Keratinocyte (primary cell): Measurements from ENCODE around the gene CYP19A1. TPM values are rescaled to one million over a fixed set of nuclear protein-coding genes. Genes with fewer than 3 reads are reported as not detected.

Experiments used
- DNase-seq: peaks from one replicate; pipeline ENCODE4 v3.0.0-alpha.2; 2011; ENCODE audit warnings: low read depth, missing footprints, low spot score
- FAIRE-seq: peaks from 2 replicates; lab custom pipeline; 2011; peaks lifted over from hg19 to GRCh38; lab: Jason Lieb, UNC
- H2AFZ ChIP-seq: 2 replicates; pipeline ENCODE4 v1.6.0; 2012; ENCODE audit warnings: low read length, control low read depth, inconsistent platforms; ENCODE audit not compliant: control insufficient read depth
- H3K27ac ChIP-seq: 2 replicates; pipeline ENCODE4 v1.5.1; 2011; ENCODE audit warnings: low read length; ENCODE audit not compliant: control insufficient read depth, insufficient read depth
- H3K27me3 ChIP-seq: 3 replicates; pipeline ENCODE4 v1.6.0; 2011; ENCODE audit warnings: low read length; ENCODE audit not compliant: control insufficient read depth, insufficient read depth; ENCODE audit errors: extremely low read depth
- H3K36me3 ChIP-seq, 2 experiments: 2 replicates in 1 of 2; 3 replicates in 1 of 2; pipeline ENCODE4 v1.5.1; 2011; ENCODE audit warnings: low read length in 2 of 2, mild to moderate bottlenecking in 1 of 2; ENCODE audit not compliant: control insufficient read depth in 2 of 2, insufficient read depth in 2 of 2; ENCODE audit errors: extremely low read depth in 1 of 2
- H3K4me1 ChIP-seq: 3 replicates; pipeline ENCODE4 v1.5.1; 2011; ENCODE audit warnings: low read length; ENCODE audit not compliant: control insufficient read depth, insufficient read depth; ENCODE audit errors: extremely low read depth
- H3K4me2 ChIP-seq: 3 replicates; pipeline ENCODE4 v1.6.0; 2011; ENCODE audit warnings: low read depth, low read length; ENCODE audit not compliant: control insufficient read depth, insufficient read depth; ENCODE audit errors: extremely low read depth
- H3K4me3 ChIP-seq, 3 experiments: fragments of 200-600 bp in 1 of 3; sonication (generic) in 1 of 3; 2 replicates in 2 of 3; 3 replicates in 1 of 3; pipeline ENCODE4 v1.5.1; 2011 to 2016; ENCODE audit warnings: low read length in 3 of 3, mild to moderate bottlenecking in 3 of 3, control low read depth in 2 of 3, inconsistent platforms in 1 of 3, low read depth in 1 of 3, mixed read lengths in 1 of 3, mixed run types in 1 of 3, moderate library complexity in 1 of 3; ENCODE audit not compliant: control insufficient read depth in 2 of 3, insufficient read depth in 2 of 3; ENCODE audit errors: extremely low read depth in 1 of 3
- H3K79me2 ChIP-seq: 2 replicates; pipeline ENCODE4 v1.6.0; 2012; ENCODE audit warnings: low read length; ENCODE audit not compliant: control insufficient read depth, insufficient read depth
- H3K9ac ChIP-seq: 3 replicates; pipeline ENCODE4 v1.6.0; 2011; ENCODE audit warnings: low read length; ENCODE audit not compliant: control insufficient read depth, insufficient read depth; ENCODE audit errors: extremely low read depth
- H3K9me1 ChIP-seq: 3 replicates; pipeline ENCODE4 v1.6.0; 2011; ENCODE audit warnings: low read length; ENCODE audit not compliant: control insufficient read depth, insufficient read depth; ENCODE audit errors: extremely low read depth
- H3K9me3 ChIP-seq: 2 replicates; pipeline ENCODE4 v1.5.1; 2012; ENCODE audit warnings: low read depth, low read length; ENCODE audit not compliant: control insufficient read depth
- H4K20me1 ChIP-seq: 3 replicates; pipeline ENCODE4 v1.6.0; 2011; ENCODE audit warnings: low read length; ENCODE audit not compliant: control insufficient read depth, insufficient read depth; ENCODE audit errors: extremely low read depth
- CTCF ChIP-seq, 3 experiments: IDR thresholded peaks in 1 of 3; conservative IDR thresholded peaks in 1 of 3; optimal IDR thresholded peaks in 1 of 3; 2 replicates in 2 of 3; 3 replicates in 1 of 3; pipeline versions ENCODE3 to v1.5.1; 2011; ENCODE audit warnings: low read length in 3 of 3, mild to moderate bottlenecking in 3 of 3, moderate library complexity in 2 of 3, control low read depth in 1 of 3, inconsistent platforms in 1 of 3; ENCODE audit not compliant: insufficient read depth in 2 of 3; ENCODE audit errors: extremely low read depth in 1 of 3
- EZH2 ChIP-seq: IDR thresholded peaks from one replicate; pipeline ENCODE4 v1.6.1; 2012; ENCODE audit warnings: inconsistent platforms, mild to moderate bottlenecking, low read length, moderate library complexity
- dilution Hi-C: fragments of 300-500 bp; cut with MboI; formaldehyde crosslinking; loops from one replicate; pipeline ENCODE4 v1.7.0; 2020; ENCODE audit warnings: low sequenced_read_pairs; ENCODE audit not compliant: extremely low pct_ligation_motif_present
- polyA plus RNA-seq, 5 experiments: library from polyadenylated mRNA; depleted of rRNA in 3 of 5; stranded (reverse) in 3 of 5; stranded (forward) in 1 of 5; unstranded in 1 of 5; fragments of >200 nt; gene quantifications; 1 replicate in 1 of 5; 2 replicates in 3 of 5; 3 replicates in 1 of 5; pipeline versions ENCODE4 v1.2.1 to v1.2.3, GENCODE V29; 2011 to 2012; ENCODE audit warnings: missing spikeins in 2 of 5, low read depth in 1 of 5, low replicate concordance in 1 of 5

CYP19A1 gene
- polyA plus RNA-seq, 1 donor (not counting 4 experiments of a cell fraction or from before 2014, with no cell fraction given) = not detected

GRCh38 chr15:51378406-51378805 lies 40.0 kb upstream of the CYP19A1 start:
- no peaks in the 10 kb centered on the region for H3K36me3 ChIP-seq
- H2AFZ ChIP-seq = no peak overlapping the region
- H3K9me1 ChIP-seq = no peaks in the 10 kb centered on the region
- H3K79me2 ChIP-seq = no peaks in the 10 kb centered on the region
- FAIRE-seq (no peak), DNase-seq (no peak)
- dilution Hi-C loops = no loop called here
- H3K9ac ChIP-seq = no peak overlapping the region
- H3K27ac ChIP-seq = no peak overlapping the region
- H3K4me1 ChIP-seq = no peaks in the 10 kb centered on the region
- H3K4me3 ChIP-seq = no peak overlapping the region
- no peaks in the 10 kb centered on the region for H4K20me1 ChIP-seq
- no peaks in the 10 kb centered on the region for H3K9me3 ChIP-seq
- H3K4me2 ChIP-seq = no peak overlapping the region
- H3K27me3 ChIP-seq = no peaks in the 10 kb centered on the region
- TF ChIP-seq CTCF (optimal IDR thresholded peaks at IDR 0.05 in 1 of 3, IDR thresholded peaks at IDR 0.05 in 1 of 3, conservative IDR thresholded peaks at IDR 0.05 in 1 of 3; ENCODE audit: extremely low read depth in 1 of 3, insufficient read depth in 2 of 3, low read length in 3 of 3) = no peak
- no peak for TF ChIP-seq EZH2

- FAIRE-seq (no peak), DNase-seq (no peak)
- no peak for TF ChIP-seq CTCF (optimal IDR thresholded peaks at IDR 0.05 in 1 of 3, IDR thresholded peaks at IDR 0.05 in 1 of 3, conservative IDR thresholded peaks at IDR 0.05 in 1 of 3; ENCODE audit: extremely low read depth in 1 of 3, insufficient read depth in 2 of 3, low read length in 3 of 3)
- no peaks in the 10 kb centered on the region for H4K20me1 ChIP-seq
- H3K9me1 ChIP-seq = no peaks in the 10 kb centered on the region
- no peaks in the 10 kb centered on the region for H3K9me3 ChIP-seq
- H2AFZ ChIP-seq = no peak overlapping the region
- no peak overlapping the region for H3K27ac ChIP-seq
- no peaks in the 10 kb centered on the region for H3K27me3 ChIP-seq
- no peak overlapping the region for H3K9ac ChIP-seq
- no peaks in the 10 kb centered on the region for H3K4me1 ChIP-seq
- H3K79me2 ChIP-seq = no peaks in the 10 kb centered on the region
- dilution Hi-C loops = no loop called here
- no peak overlapping the region for H3K4me3 ChIP-seq
- H3K4me2 ChIP-seq = no peak overlapping the region
- H3K36me3 ChIP-seq = no peaks in the 10 kb centered on the region
Measured at GRCh38 chr15:51377038-51377786, 38.8 kb upstream of the CYP19A1 start.
